ENCODE measurements around the gene FURIN.

DNA sequence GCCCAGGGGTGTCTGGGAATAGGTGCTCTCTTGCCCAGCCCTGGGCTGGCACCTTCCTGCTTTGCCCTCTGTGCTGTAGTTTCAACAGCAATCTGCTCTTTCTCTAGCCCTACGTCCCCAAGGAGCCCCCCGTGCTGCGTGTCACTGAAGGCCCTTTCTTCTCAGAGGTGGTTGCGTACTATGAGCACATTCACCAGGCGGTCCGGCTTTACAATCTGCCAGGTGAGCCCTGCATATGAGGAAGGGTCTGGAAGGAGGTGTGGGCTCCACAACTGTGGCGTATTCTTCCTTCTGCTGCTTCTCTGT, 44.3 kb downstream of the FURIN start:
- TF ChIP-seq, protein P1, sequence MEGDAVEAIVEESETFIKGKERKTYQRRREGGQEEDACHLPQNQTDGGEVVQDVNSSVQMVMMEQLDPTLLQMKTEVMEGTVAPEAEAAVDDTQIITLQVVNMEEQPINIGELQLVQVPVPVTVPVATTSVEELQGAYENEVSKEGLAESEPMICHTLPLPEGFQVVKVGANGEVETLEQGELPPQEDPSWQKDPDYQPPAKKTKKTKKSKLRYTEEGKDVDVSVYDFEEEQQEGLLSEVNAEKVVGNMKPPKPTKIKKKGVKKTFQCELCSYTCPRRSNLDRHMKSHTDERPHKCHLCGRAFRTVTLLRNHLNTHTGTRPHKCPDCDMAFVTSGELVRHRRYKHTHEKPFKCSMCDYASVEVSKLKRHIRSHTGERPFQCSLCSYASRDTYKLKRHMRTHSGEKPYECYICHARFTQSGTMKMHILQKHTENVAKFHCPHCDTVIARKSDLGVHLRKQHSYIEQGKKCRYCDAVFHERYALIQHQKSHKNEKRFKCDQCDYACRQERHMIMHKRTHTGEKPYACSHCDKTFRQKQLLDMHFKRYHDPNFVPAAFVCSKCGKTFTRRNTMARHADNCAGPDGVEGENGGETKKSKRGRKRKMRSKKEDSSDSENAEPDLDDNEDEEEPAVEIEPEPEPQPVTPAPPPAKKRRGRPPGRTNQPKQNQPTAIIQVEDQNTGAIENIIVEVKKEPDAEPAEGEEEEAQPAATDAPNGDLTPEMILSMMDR (IDR thresholded peaks at IDR 0.05): no peak
- TF ChIP-seq POLR2A (IDR thresholded peaks at IDR 0.05) (no peak), POLR2AphosphoS5 (IDR thresholded peaks at IDR 0.05) (no peak)

Measured in breast epithelium (tissue), 3 donors.